Measurements from ENCODE around the gene IL25. TPM values are rescaled to one million over a fixed set of nuclear protein-coding genes. Genes with fewer than 3 reads are reported as not detected.

The IL25 gene
- total and polyA plus RNA-seq, 2 of the 8 experiments (the other 6 are each of a cell fraction or from before 2014, with no cell fraction given) = not detected

GRCh38 chr14:23416801-23417200, 44.2 kb downstream of the IL25 start (continued):
- TF ChIP-seq CHD7 (IDR thresholded peaks at IDR 0.05; ENCODE audit: insufficient replicate concordance, low read length) (no peak), TEAD4 (IDR thresholded peaks at IDR 0.05; ENCODE audit: low read depth, low read length) (no peak), TAF7 (optimal IDR thresholded peaks at IDR 0.05; ENCODE audit: borderline replicate concordance, low read depth, low read length) (no peak)

Measured in H1 (cell line).